SK-N-SH (cell line): ENCODE results near the gene ZBTB6. TPM values are rescaled to one million over a fixed set of nuclear protein-coding genes. Genes with fewer than 3 reads are reported as not detected.
A peak's percentile ranks its signal among the peaks of the same experiment; 100 is the strongest.

Experiments
- CTCF ChIA-PET: fragments of 300-600, 350-600 bp; formaldehyde crosslinking; extraction: SDS; loops from one replicate; lab custom pipeline; 2021; lab: Yijun Ruan, JAX
- POLR2A ChIA-PET: fragments of 350-600 bp; sonication (Branson Sonifier 250); formaldehyde crosslinking; extraction: SDS; loops from one replicate; lab custom pipeline; 2020; ENCODE audit warnings: antibody characterized with exemption, inconsistent platforms; lab: Yijun Ruan, JAX
- DNase-seq: peaks from one replicate; pipeline ENCODE4 v3.0.0; 2012
- H2AFZ ChIP-seq: fragments of 200-600 bp; sonication (generic); 2 replicates; pipeline ENCODE4 v1.8.1; 2016; ENCODE audit warnings: antibody characterized with exemption, mild to moderate bottlenecking, low read depth
- H3F3A ChIP-seq: fragments of 200-600 bp; sonication (generic); replicated peaks from 2 replicates; pipeline ENCODE3; 2016; ENCODE audit warnings: antibody characterized with exemption, mild to moderate bottlenecking; ENCODE audit not compliant: insufficient read depth
- H3K27ac ChIP-seq, 2 experiments: fragments of 200-500 bp in 1 of 2; fragments of 200-600 bp in 1 of 2; sonication (Bioruptor generic) in 1 of 2; sonication (generic), shearing (Covaris generic) in 1 of 2; 2 replicates each; pipeline versions ENCODE4 v1.5.1 to v1.6.1; 2014 to 2016; ENCODE audit warnings: low read depth in 2 of 2, inconsistent platforms in 1 of 2, low read length in 1 of 2, mild to moderate bottlenecking in 1 of 2, mixed read lengths in 1 of 2
- H3K27me3 ChIP-seq: fragments of 200-600 bp; sonication (generic), shearing (Covaris generic); 2 replicates; pipeline ENCODE4 v1.6.1; 2016; ENCODE audit warnings: mixed run types; ENCODE audit not compliant: insufficient read depth
- H3K36me3 ChIP-seq, 2 experiments: fragments of 200-500 bp in 1 of 2; fragments of 200-600 bp in 1 of 2; sonication (Bioruptor generic) in 1 of 2; sonication (generic) in 1 of 2; replicated peaks in 1 of 2; 2 replicates each; pipeline versions ENCODE3 to v1.5.1; 2014 to 2016; ENCODE audit warnings: low read length in 1 of 2, mild to moderate bottlenecking in 1 of 2; ENCODE audit not compliant: insufficient read depth in 2 of 2, control insufficient read depth in 1 of 2
- H3K4me1 ChIP-seq, 2 experiments: fragments of 200-500 bp in 1 of 2; fragments of 200-600 bp in 1 of 2; sonication (Bioruptor generic) in 1 of 2; sonication (generic), shearing (Covaris generic) in 1 of 2; 2 replicates each; pipeline versions ENCODE4 v1.5.1 to v1.6.1; 2014 to 2016; ENCODE audit warnings: low read depth in 1 of 2, low read length in 1 of 2, mixed run types in 1 of 2; ENCODE audit not compliant: insufficient read depth in 2 of 2, control insufficient read depth in 1 of 2
- H3K4me2 ChIP-seq: fragments of 200-600 bp; sonication (generic), shearing (Covaris generic); 2 replicates; pipeline ENCODE4 v1.6.1; 2017; ENCODE audit warnings: mixed run types
- H3K4me3 ChIP-seq, 2 experiments: fragments of 200-500 bp in 1 of 2; fragments of 200-600 bp in 1 of 2; sonication (Bioruptor generic) in 1 of 2; sonication (generic), shearing (Covaris generic) in 1 of 2; 2 replicates each; pipeline versions ENCODE4 v1.5.1 to v1.8.1; 2014 to 2016; ENCODE audit warnings: low read depth in 2 of 2, inconsistent platforms in 1 of 2, low read length in 1 of 2, mild to moderate bottlenecking in 1 of 2, mixed read lengths in 1 of 2, moderate library complexity in 1 of 2
- H3K79me2 ChIP-seq: fragments of 200-600 bp; sonication (generic); 2 replicates; pipeline ENCODE4 v1.8.1; 2017; ENCODE audit warnings: mild to moderate bottlenecking; ENCODE audit not compliant: insufficient read depth
- H3K9ac ChIP-seq: fragments of 200-600 bp; sonication (generic); 2 replicates; pipeline ENCODE4 v1.6.1; 2017; ENCODE audit warnings: mixed run types
- H3K9me2 ChIP-seq: fragments of 200-600 bp; sonication (generic); 2 replicates; pipeline ENCODE4 v1.6.1; 2017; ENCODE audit warnings: mixed run types
- H3K9me3 ChIP-seq: fragments of 200-600 bp; sonication (generic); 2 replicates; pipeline ENCODE4 v1.6.1; 2017; ENCODE audit warnings: mixed run types, mild to moderate bottlenecking, moderate library complexity
- H4K20me1 ChIP-seq: fragments of 200-600 bp; sonication (generic); 2 replicates; pipeline ENCODE4 v1.6.1; 2017; ENCODE audit warnings: mild to moderate bottlenecking, mixed run types; ENCODE audit not compliant: insufficient read depth
- FOSL2 ChIP-seq: IDR thresholded peaks from 2 replicates; pipeline ENCODE4 v1.4.0; 2012; ENCODE audit warnings: low read depth, mild to moderate bottlenecking, moderate library complexity, borderline replicate concordance
- FOXM1 ChIP-seq: IDR thresholded peaks from 2 replicates; pipeline ENCODE4 v1.4.0; 2012; ENCODE audit warnings: low read depth, mild to moderate bottlenecking
- JUND ChIP-seq: IDR thresholded peaks from 2 replicates; pipeline ENCODE4 v1.4.0; 2012
- MEF2A ChIP-seq: IDR thresholded peaks from 2 replicates; pipeline ENCODE4 v1.4.0; 2012; ENCODE audit warnings: low read depth, borderline replicate concordance
- MXI1 ChIP-seq: IDR thresholded peaks from 2 replicates; pipeline ENCODE4 v1.6.1; 2012; ENCODE audit warnings: mild to moderate bottlenecking, low read depth, low read length, improper control_type of control experiment
- POLR2AphosphoS5 ChIP-seq: IDR thresholded peaks from 2 replicates; pipeline ENCODE4 v1.6.1; 2012; ENCODE audit warnings: low read depth, low read length
- RAD21 ChIP-seq: IDR thresholded peaks from 2 replicates; pipeline ENCODE4 v1.6.1; 2012; ENCODE audit warnings: mild to moderate bottlenecking, low read length
- RCOR1 ChIP-seq: fragments of 150-350 bp; IDR thresholded peaks from 2 replicates; pipeline ENCODE4 v1.6.1; 2017; ENCODE audit warnings: antibody characterized with exemption, low read length
- RFX5 ChIP-seq: IDR thresholded peaks from 2 replicates; pipeline ENCODE4 v1.6.1; 2012; ENCODE audit warnings: mild to moderate bottlenecking, improper control_type of control experiment, low read length
- SIN3A ChIP-seq: IDR thresholded peaks from 2 replicates; pipeline ENCODE4 v1.6.1; 2012; ENCODE audit warnings: low read depth, mild to moderate bottlenecking, low read length, moderate library complexity, borderline replicate concordance
- TAF1 ChIP-seq: IDR thresholded peaks from 2 replicates; pipeline ENCODE4 v1.6.1; 2012; ENCODE audit warnings: low read depth, mild to moderate bottlenecking, low read length, moderate library complexity, borderline replicate concordance
- TCF12 ChIP-seq: IDR thresholded peaks from 2 replicates; pipeline ENCODE4 v1.4.0; 2012
- ZBTB33 ChIP-seq: IDR thresholded peaks from 2 replicates; pipeline ENCODE4 v1.4.0; 2012; ENCODE audit warnings: low read depth, borderline replicate concordance
- WGBS: methylation state at CpG from one replicate; pipeline ENCODE4 v1.1.6; 2017; ENCODE audit warnings: low lambda C conversion rate; 5-methylcytosine and 5-hydroxymethylcytosine counted together
- polyA plus RNA-seq, 3 experiments: library from polyadenylated mRNA; depleted of rRNA; stranded (reverse); fragments of >200 nt; gene quantifications; 2 replicates each; pipeline ENCODE4 v1.2.3, GENCODE V29; 2012
- TF ChIP-seq, protein P1 (sequence below): fragments of 150-350 bp; IDR thresholded peaks from 2 replicates; pipeline ENCODE4 v1.6.1; 2017; ENCODE audit warnings: antibody characterized with exemption, low read length, low read depth, borderline replicate concordance
- TF ChIP-seq, protein P2 (sequence below): fragments of 150-350 bp; IDR thresholded peaks from 2 replicates; pipeline ENCODE4 v1.6.1; 2016; ENCODE audit warnings: mild to moderate bottlenecking, low read depth, low read length
- TF ChIP-seq, protein P3 (sequence below): IDR thresholded peaks from 2 replicates; pipeline ENCODE4 v1.4.0; 2012; ENCODE audit warnings: low read depth, borderline replicate concordance

The ZBTB6 gene
- polyA plus RNA-seq, 1 of the 3 experiments (the other 2 are of a cell fraction) = 2.2 TPM

GRCh38 chr9:122940454-122940748 is 27.3 kb upstream of the ZBTB6 start:
- Histone ChIP-seq H3K4me3 (peak overlapping the region; percentile 25 to 40; a peak in 3 of 4 replicates), H4K20me1 (peaks cover 35% of the 10 kb centered on the region), H3K9ac (no peak overlapping the region), H3K4me2 (peak overlapping the region; percentile 71), H3K79me2 (peaks cover 69% of the 10 kb centered on the region), H3F3A (peaks cover 17% of the 10 kb centered on the region), H3K4me1 (peaks cover 0 to 6% of the 10 kb centered on the region in 2 experiments; a peak in 2 of 4 replicates), H3K27ac (peak overlapping the region; percentile 31 to 64; a peak in 3 of 4 replicates), H3K9me3 (no peaks in the 10 kb centered on the region), H3K27me3 (no peaks in the 10 kb centered on the region), H3K9me2 (no peaks in the 10 kb centered on the region), H2AFZ (peak overlapping the region; percentile 83), H3K36me3 (peaks cover 15 to 41% of the 10 kb centered on the region in 2 experiments)
- TF ChIP-seq TAF1 (0 out of 2 replicates have a peak, but pooled peaks have one; percentile 14), ZBTB33 (no peak), RCOR1 (no peak)
- ChIA-PET CTCF (interaction anchor here (1.0 kb wide), 1 partner anchor 10 kb away, joined by 3 read pairs; no protein-coding TSS in a partner anchor), POLR2A (interaction anchor here (0.9 to 1.7 kb wide), 3 partner anchors 9 to 35 kb away, joined by 3 to 30 read pairs (median 14); partner anchors contain the start of genes RC3H2, ZBTB26 and ZBTB6)
- no peak for DNase-seq
- WGBS = 51% methylated on average over 3 of the region's 6 CpGs

DNA sequence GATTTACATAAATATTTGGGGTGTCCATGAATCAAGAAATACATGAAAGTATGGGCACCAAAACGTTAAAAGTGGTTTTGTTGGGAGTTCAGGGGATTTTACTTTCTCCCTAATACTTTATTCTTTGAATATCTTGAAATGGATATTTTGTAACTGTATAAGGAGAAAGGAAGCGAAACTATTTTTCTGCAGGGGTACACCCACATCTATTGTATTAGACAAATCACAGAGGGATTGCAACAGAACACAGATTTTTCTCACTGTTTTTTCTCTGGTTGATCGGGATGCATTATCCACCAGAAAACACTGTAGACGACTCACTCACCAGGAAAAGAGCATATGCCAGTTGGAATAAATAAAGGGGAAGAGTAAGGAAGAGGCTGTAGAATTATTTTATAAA is 26.5 kb upstream of the ZBTB6 start:
- H3K27me3 ChIP-seq = no peaks in the 10 kb centered on the region
- no peaks in the 10 kb centered on the region; a peak in 1 of 4 replicates for H3K4me1 ChIP-seq
- TF ChIP-seq MXI1 = no peak
- TF ChIP-seq, protein P1, sequence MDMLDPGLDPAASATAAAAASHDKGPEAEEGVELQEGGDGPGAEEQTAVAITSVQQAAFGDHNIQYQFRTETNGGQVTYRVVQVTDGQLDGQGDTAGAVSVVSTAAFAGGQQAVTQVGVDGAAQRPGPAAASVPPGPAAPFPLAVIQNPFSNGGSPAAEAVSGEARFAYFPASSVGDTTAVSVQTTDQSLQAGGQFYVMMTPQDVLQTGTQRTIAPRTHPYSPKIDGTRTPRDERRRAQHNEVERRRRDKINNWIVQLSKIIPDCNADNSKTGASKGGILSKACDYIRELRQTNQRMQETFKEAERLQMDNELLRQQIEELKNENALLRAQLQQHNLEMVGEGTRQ = no peak
- 88% methylated on average over 4 of the region's 4 CpGs for WGBS
- DNase-seq = no peak
- H4K20me1 ChIP-seq = peaks cover 30% of the 10 kb centered on the region
- ChIA-PET CTCF (no interaction called here), POLR2A (no interaction called here)
- peaks cover 15 to 35% of the 10 kb centered on the region in 2 experiments for H3K36me3 ChIP-seq
- no peak overlapping the region for H3K4me2 ChIP-seq
- H3K79me2 ChIP-seq = peaks cover 69% of the 10 kb centered on the region
- no peak overlapping the region for H3K27ac ChIP-seq
- H3K4me3 ChIP-seq = no peak overlapping the region
- no peak overlapping the region; the same call in 1 of the 2 replicates for H2AFZ ChIP-seq
- no peaks in the 10 kb centered on the region for H3K9me2 ChIP-seq
- no peak overlapping the region for H3K9ac ChIP-seq
- H3K9me3 ChIP-seq = no peaks in the 10 kb centered on the region
- H3F3A ChIP-seq = peaks cover 12% of the 10 kb centered on the region

DNA sequence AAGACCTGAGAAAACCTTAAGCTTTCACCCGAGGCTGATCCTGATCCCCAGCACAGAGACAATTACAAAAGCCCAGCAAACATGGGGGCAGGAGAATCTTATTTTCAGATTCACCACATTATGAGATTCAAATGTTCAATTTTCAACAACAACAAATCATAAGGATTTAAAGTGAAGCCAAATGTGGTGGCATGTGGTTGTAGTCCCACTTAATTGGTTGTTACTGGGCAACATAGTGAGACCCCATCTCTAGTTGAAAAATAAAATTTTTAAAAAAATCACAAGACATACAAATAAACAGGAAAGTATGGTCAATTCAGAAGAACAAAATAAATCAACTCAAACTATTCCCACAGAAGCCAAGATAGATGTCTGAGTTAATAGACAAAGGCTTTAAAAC is 23.8 kb upstream of the ZBTB6 start:
- no peak for TF ChIP-seq JUND
- TF ChIP-seq RFX5 = no peak
- TF ChIP-seq SIN3A = no peak
- TF ChIP-seq FOXM1 = no peak
- no peak for TF ChIP-seq FOSL2
- TF ChIP-seq, protein P2, sequence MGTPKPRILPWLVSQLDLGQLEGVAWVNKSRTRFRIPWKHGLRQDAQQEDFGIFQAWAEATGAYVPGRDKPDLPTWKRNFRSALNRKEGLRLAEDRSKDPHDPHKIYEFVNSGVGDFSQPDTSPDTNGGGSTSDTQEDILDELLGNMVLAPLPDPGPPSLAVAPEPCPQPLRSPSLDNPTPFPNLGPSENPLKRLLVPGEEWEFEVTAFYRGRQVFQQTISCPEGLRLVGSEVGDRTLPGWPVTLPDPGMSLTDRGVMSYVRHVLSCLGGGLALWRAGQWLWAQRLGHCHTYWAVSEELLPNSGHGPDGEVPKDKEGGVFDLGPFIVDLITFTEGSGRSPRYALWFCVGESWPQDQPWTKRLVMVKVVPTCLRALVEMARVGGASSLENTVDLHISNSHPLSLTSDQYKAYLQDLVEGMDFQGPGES = no peak
- TF ChIP-seq, protein P3, sequence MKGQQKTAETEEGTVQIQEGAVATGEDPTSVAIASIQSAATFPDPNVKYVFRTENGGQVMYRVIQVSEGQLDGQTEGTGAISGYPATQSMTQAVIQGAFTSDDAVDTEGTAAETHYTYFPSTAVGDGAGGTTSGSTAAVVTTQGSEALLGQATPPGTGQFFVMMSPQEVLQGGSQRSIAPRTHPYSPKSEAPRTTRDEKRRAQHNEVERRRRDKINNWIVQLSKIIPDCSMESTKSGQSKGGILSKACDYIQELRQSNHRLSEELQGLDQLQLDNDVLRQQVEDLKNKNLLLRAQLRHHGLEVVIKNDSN = no peak
- no peak for TF ChIP-seq RAD21
- no peak for TF ChIP-seq POLR2AphosphoS5
- no peak for TF ChIP-seq MEF2A
- TF ChIP-seq TCF12 = no peak
- 26% methylated on average over 1 of the region's 1 CpG for WGBS
- H3K79me2 ChIP-seq = peaks cover 69% of the 10 kb centered on the region
- H2AFZ ChIP-seq = no peak overlapping the region
- no peak overlapping the region for H3K4me3 ChIP-seq
- H3K36me3 ChIP-seq = peaks cover 15 to 32% of the 10 kb centered on the region in 2 experiments
- ChIA-PET POLR2A (no interaction called here), CTCF (no interaction called here)
- no peak overlapping the region for H3K4me2 ChIP-seq
- H4K20me1 ChIP-seq = peaks cover 5% of the 10 kb centered on the region
- H3F3A ChIP-seq = peaks cover 18% of the 10 kb centered on the region
- DNase-seq = no peak
- H3K9me2 ChIP-seq = no peaks in the 10 kb centered on the region
- no peak overlapping the region for H3K9ac ChIP-seq
- H3K27me3 ChIP-seq = no peaks in the 10 kb centered on the region
- no peaks in the 10 kb centered on the region for H3K9me3 ChIP-seq
- no peak overlapping the region for H3K27ac ChIP-seq
- H3K4me1 ChIP-seq = no peaks in the 10 kb centered on the region; a peak in 2 of 4 replicates
